Coronary artery (tissue), 2 donors: ENCODE results near the gene TMEM131L.

Source experiments
- DNase-seq: peaks from one replicate; pipeline ENCODE4 v3.0.0-alpha.2; 2017; ENCODE audit warnings: low spot score
- H3K27ac ChIP-seq, 2 donors: fragments of 200-600 bp; sonication (generic); one replicate each; pipeline ENCODE4 v1.5.1; 2016 to 2019
- H3K4me3 ChIP-seq: fragments of 200-600 bp; sonication (generic); 2 replicates; pipeline ENCODE4 v1.5.1; 2016; ENCODE audit warnings: mild to moderate bottlenecking, moderate library complexity
- CTCF ChIP-seq: fragments of 200-600 bp; sonication (generic); IDR thresholded peaks from one replicate; pipeline ENCODE4 v1.5.1; 2019; ENCODE audit warnings: antibody characterized with exemption

TMEM131L gene

DNA sequence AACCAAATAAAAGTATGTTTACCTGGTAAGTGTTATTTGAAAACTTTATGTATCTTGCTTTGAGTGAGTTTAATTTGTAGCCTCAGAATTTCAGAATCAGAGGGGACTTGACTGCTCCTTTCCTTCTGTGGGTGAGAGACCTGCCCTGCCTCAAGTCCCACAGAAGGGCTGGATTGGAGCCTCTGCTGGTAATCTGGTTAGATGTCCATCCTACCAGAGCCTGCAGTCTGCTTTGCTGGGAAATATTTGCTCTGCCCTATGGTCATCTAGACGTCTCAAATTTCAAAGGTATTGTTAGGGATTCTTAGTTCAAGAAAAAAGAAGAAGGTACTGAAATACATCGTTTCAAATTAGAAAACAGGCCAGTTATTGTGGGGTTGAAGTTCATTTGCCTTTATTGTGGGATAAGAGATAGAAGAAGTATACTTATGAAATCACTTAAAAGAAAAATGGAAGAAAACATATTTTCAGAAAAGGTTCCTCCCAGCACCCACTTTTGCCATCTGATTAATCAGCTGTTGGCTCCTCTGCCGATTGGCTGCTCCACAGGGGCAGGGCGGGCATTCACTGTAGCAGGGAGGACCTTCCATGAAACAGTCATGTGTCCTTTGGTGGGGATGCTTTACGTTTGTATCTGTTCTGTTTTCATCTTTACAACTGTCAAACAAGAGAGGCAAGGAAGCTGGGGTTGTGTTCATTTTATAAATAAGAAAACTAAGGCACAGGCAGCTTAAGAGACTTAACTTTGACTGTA is 144.6 kb downstream of the TMEM131L start:
- Histone ChIP-seq H3K27ac (no peak overlapping the region), H3K4me3 (no peak overlapping the region)
- no peak for TF ChIP-seq CTCF
- no peak for DNase-seq

DNA sequence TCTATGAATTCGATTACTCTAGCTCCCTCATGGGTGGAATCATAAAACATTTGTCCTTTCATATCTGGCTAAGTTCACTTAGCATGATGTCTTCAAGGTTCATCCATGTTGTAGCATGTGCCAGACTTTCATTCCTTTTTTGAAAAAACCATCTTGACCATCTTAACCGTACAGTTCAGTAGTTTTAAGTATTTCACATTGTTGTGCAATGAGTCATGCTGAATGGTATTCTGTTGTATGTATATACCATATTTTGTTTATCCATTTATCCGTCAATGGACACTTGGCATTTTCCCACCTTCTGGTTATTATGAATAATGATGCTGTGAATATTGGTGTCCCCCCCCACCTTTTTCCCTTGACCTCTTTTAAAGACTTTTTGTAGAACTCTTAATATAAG is 145.5 kb downstream of the TMEM131L start:
- TF ChIP-seq CTCF = no peak
- no peak overlapping the region for H3K27ac ChIP-seq
- DNase-seq = no peak
- no peak overlapping the region for H3K4me3 ChIP-seq

DNA sequence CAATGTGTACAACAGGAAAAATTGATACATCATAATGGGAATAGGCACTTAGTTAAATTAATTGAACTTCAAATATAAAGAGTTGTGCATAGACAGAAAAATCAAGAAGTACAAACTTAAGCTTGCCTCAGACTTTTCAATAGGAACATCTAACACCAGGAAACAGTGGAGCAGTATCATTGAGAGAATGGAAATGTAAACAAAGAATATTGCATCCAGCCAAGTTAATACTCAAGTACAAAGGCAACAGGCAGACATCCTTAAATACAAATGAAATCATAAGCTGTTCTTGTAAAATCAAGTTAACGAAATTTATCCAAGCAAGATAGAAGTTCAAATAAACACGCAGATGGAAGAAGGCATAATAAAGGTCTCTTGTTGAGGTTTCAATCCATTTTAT is 146.7 kb downstream of the TMEM131L start:
- no peak for DNase-seq
- H3K4me3 ChIP-seq = no peak overlapping the region
- H3K27ac ChIP-seq = no peak overlapping the region
- TF ChIP-seq CTCF = no peak

GRCh38 chr4:153616006-153616555 is 149.9 kb downstream of the TMEM131L start:
- no peak for DNase-seq

GRCh38 chr4:153618833-153619232 is 152.7 kb downstream of the TMEM131L start:
- DNase-seq = no peak
- no peak overlapping the region for H3K4me3 ChIP-seq
- no peak overlapping the region for H3K27ac ChIP-seq
- TF ChIP-seq CTCF = no peak

More at GRCh38 chr4:153616006-153616555, 149.9 kb downstream of the TMEM131L start:
- Histone ChIP-seq H3K27ac (no peak overlapping the region), H3K4me3 (no peak overlapping the region)
- no peak for TF ChIP-seq CTCF

GRCh38 chr4:153619811-153620210 is 153.7 kb downstream of the TMEM131L start:
- TF ChIP-seq CTCF = no peak
- no peak overlapping the region for H3K4me3 ChIP-seq
- no peak overlapping the region for H3K27ac ChIP-seq
- DNase-seq = no peak

DNA sequence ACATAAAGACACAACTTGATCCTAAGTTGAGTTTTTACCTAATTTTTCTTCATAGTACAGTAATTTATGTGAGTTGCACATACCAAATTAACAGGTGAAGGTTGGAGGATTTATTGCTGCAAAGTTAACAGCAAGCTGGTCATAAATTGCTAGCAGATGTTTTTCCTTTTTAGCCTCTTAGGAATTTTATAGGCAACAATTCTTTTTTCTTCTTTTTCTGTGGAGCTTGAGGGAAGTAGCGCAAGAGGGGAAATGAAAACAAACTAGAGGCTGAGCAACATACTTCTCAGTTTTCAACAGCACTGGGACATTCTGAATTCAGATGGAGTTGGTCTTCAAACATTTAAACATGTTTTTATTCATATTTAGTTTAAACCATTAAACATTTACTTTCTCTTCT is 154.2 kb downstream of the TMEM131L start:
- no peak for TF ChIP-seq CTCF
- Histone ChIP-seq H3K27ac (no peak overlapping the region), H3K4me3 (no peak overlapping the region)
- DNase-seq = no peak
